PC-9 (cell line): Measurements from ENCODE around the gene UST.

Experiments used
- EZH2 ChIP-seq: fragments of 200-600 bp; sonication (generic); IDR thresholded peaks from 2 replicates; pipeline ENCODE4 v1.8.0; 2017; ENCODE audit warnings: antibody characterized with exemption, low read depth
- TF ChIP-seq, protein P1 (sequence below): fragments of 200-600 bp; sonication (generic); conservative IDR thresholded peaks from 2 replicates; pipeline ENCODE4 v1.6.1; 2017; ENCODE audit warnings: mixed run types, antibody characterized with exemption, mild to moderate bottlenecking, moderate library complexity

DNA sequence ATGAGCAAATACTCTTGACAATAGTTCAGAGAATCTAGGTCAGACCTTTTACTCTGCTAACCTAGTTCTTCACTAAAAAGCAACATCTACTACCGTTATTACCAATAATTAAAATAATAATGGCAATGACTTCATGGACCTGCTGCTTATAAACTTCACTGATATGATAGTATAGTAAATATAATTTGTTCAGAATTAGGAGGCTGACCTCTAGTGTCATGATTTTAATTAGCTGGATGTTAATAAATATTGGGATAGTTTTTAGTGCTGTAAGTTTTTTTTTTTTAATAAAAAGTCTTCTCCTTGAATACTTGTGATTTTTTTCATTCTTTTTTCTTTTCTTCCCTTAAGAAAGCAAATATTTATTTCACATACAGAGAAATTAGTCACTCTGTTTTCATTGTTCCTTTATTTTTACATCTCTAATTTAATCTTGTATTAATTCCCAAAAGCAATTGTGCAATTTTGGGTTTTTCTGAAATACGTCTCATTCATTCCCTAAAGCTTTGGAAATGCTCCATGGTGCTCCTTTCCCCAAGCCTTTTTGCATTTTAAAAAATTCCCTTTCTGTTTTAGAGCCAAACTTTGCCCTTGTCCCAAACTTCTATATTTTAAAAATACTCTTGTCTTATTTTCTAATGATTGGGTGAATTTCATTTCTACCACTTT lies 46.6 kb upstream of the UST start:
- TF ChIP-seq, protein P1, sequence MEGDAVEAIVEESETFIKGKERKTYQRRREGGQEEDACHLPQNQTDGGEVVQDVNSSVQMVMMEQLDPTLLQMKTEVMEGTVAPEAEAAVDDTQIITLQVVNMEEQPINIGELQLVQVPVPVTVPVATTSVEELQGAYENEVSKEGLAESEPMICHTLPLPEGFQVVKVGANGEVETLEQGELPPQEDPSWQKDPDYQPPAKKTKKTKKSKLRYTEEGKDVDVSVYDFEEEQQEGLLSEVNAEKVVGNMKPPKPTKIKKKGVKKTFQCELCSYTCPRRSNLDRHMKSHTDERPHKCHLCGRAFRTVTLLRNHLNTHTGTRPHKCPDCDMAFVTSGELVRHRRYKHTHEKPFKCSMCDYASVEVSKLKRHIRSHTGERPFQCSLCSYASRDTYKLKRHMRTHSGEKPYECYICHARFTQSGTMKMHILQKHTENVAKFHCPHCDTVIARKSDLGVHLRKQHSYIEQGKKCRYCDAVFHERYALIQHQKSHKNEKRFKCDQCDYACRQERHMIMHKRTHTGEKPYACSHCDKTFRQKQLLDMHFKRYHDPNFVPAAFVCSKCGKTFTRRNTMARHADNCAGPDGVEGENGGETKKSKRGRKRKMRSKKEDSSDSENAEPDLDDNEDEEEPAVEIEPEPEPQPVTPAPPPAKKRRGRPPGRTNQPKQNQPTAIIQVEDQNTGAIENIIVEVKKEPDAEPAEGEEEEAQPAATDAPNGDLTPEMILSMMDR: no peak
- TF ChIP-seq EZH2: no peak
